Activated CD4-positive, alpha-beta T cell treated with anti-CD3 and anti-CD28 coated beads, Interleukin-2, amount 50 U/mL, for 4 hours (primary cell): ENCODE data around the gene FILIP1L.
"Not testable (repeated sequence)": the region's sequence is repeated elsewhere in the genome, so short reads cannot be mapped to it uniquely, and the experiment has no call there.

Source experiments
- DNase-seq, 2 experiments: peaks; one replicate each; pipeline ENCODE4 v3.0.0-alpha.2; 2020

Gene FILIP1L

GRCh38 chr3:100096866-100097265 lies 17.4 kb downstream of the FILIP1L start:
- no peak for DNase-seq

GRCh38 chr3:100096286-100096685 lies 18.0 kb downstream of the FILIP1L start:
- DNase-seq, result not testable (repeated sequence)

GRCh38 chr3:100093831-100094230 lies 20.5 kb downstream of the FILIP1L start:
- no peak for DNase-seq

- DNase-seq, result no peak
Measured at GRCh38 chr3:100090669-100091005, 23.7 kb downstream of the FILIP1L start.

GRCh38 chr3:100089812-100090668 lies 24.3 kb downstream of the FILIP1L start:
- DNase-seq, result no peak

GRCh38 chr3:100088735-100089368 lies 25.4 kb downstream of the FILIP1L start:
- DNase-seq, result no peak

- DNase-seq, result no peak
Measured at GRCh38 chr3:100087198-100087597, 27.1 kb downstream of the FILIP1L start.

- no peak for DNase-seq
Measured at GRCh38 chr3:100086401-100086800, 27.9 kb downstream of the FILIP1L start.

GRCh38 chr3:100084100-100084806 lies 30.0 kb downstream of the FILIP1L start:
- no peak for DNase-seq

GRCh38 chr3:100083209-100083608 lies 31.1 kb downstream of the FILIP1L start:
- DNase-seq, result no peak

GRCh38 chr3:100082714-100083113 lies 31.6 kb downstream of the FILIP1L start:
- no peak for DNase-seq

GRCh38 chr3:100081986-100082692 lies 32.2 kb downstream of the FILIP1L start:
- no peak for DNase-seq

- DNase-seq, result no peak
Measured at GRCh38 chr3:100081311-100081710, 33.0 kb downstream of the FILIP1L start.

- no peak for DNase-seq
Measured at GRCh38 chr3:100080573-100080972, 33.7 kb downstream of the FILIP1L start.

- no peak for DNase-seq
Measured at GRCh38 chr3:100079328-100079727, 35.0 kb downstream of the FILIP1L start.

GRCh38 chr3:100076731-100077529 lies 37.4 kb downstream of the FILIP1L start:
- no peak for DNase-seq

GRCh38 chr3:100075851-100076730 lies 38.2 kb downstream of the FILIP1L start:
- no peak for DNase-seq

- no peak for DNase-seq
Measured at GRCh38 chr3:100075196-100075595, 39.1 kb downstream of the FILIP1L start.

GRCh38 chr3:100073714-100074307 lies 40.5 kb downstream of the FILIP1L start:
- DNase-seq, result no peak

GRCh38 chr3:100073049-100073713 lies 41.1 kb downstream of the FILIP1L start:
- DNase-seq, result no peak
